ENCODE measurements around the gene GNL2. TPM values are rescaled to one million over a fixed set of nuclear protein-coding genes. Genes with fewer than 3 reads are reported as not detected.
"Not testable (repeated sequence)": the region's sequence is repeated elsewhere in the genome, so short reads cannot be mapped to it uniquely, and the experiment has no call there.

GNL2 gene
- polyA plus RNA-seq, 4 donors = 55.5 to 85.3 (median 68.5) TPM

- no peak for DNase-seq (ENCODE audit: low read depth in 4 of 4, low spot score in 3 of 4)
Observed at GRCh38 chr1:37609994-37610393, 14.3 kb upstream of the GNL2 start.

GRCh38 chr1:37609002-37609401 is 13.3 kb upstream of the GNL2 start:
- DNase-seq (ENCODE audit: low read depth in 4 of 4, low spot score in 3 of 4) = no peak

GRCh38 chr1:37606481-37607263 is 10.9 kb upstream of the GNL2 start:
- DNase-seq (ENCODE audit: low read depth in 4 of 4, low spot score in 3 of 4) = no peak

GRCh38 chr1:37605806-37606474 is 10.2 kb upstream of the GNL2 start:
- DNase-seq (ENCODE audit: low read depth in 4 of 4, low spot score in 3 of 4) = no peak

- DNase-seq (ENCODE audit: low read depth in 4 of 4, low spot score in 3 of 4) = no peak
Observed at GRCh38 chr1:37605061-37605650, 9.4 kb upstream of the GNL2 start.

DNA sequence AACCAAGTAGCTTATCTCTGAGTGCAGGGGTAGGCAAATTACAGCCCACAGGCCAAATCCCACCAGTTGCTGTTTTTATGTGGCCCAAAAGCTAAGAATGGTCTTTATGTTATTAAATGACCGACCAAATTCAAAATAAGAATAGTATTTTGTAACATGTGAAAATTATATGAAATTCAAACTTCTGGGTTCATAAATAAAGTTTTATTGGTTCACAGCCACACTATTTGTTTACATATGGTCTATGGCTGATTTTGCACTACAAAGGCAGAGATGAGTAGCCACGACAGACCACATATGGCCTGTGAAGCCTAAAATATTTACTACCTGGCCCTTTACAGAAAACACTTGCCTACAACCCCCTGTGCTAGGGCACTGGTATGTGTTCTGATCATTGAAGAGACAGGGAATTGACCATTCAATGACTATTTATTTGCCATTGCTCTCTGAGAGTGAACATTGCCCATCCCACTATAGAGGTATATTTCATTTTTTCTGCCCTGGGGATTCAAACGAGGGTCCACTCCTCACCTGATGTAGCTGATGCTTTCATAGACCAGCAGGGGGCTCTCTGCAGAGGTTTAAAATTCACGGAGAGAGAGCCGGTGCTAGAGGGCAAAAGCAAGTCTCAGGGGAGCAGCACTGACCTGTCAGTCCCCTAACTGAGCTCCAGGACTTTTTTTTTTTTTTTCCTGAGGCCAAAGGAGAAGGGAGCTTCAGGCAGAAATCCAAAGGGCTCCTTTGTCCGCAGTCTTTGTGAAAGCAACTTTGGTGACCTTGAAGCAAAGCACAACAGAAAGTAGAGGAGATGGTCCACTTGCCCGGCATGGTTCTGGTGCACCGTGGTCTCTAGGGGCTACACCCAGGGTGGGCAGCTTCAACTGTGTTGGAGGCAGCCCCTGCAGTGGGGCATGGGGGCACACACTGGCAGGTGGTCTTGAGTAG is 7.3 kb upstream of the GNL2 start:
- DNase-seq (ENCODE audit: low read depth in 4 of 4, low spot score in 3 of 4) = no peak

GRCh38 chr1:37601441-37601840 is 5.7 kb upstream of the GNL2 start:
- DNase-seq (ENCODE audit: low read depth in 4 of 4, low spot score in 3 of 4) = no peak

- no peak for DNase-seq (ENCODE audit: low read depth in 4 of 4, low spot score in 3 of 4)
Observed at GRCh38 chr1:37599940-37600339, 4.2 kb upstream of the GNL2 start.

- DNase-seq (ENCODE audit: low read depth in 4 of 4, low spot score in 3 of 4) = no peak
Observed at GRCh38 chr1:37596182-37596667, 488 bp upstream of the GNL2 start.

DNA sequence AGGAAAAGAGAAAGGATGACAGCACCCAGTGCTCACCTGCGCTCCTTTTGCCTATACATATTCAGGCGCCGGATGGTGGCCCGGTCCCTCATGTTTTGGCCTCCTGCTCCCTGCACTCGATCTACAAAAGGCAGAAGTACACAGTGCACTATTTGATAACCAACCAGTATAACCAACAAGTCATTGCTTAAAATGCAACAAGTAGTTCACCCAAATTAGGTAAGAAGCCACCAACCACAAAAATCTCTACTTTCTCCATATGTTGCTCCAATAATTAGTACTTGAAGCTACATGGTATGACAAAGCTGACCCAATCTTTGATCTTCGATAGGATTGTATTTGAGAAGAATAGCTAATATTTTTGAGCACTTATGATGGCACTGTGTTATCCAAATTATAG is 2.0 kb downstream of the GNL2 start:
- DNase-seq (ENCODE audit: low read depth in 4 of 4, low spot score in 3 of 4) = no peak

- no peak for DNase-seq (ENCODE audit: low read depth in 4 of 4, low spot score in 3 of 4)
Observed at GRCh38 chr1:37588939-37589338, 6.8 kb downstream of the GNL2 start.

DNA sequence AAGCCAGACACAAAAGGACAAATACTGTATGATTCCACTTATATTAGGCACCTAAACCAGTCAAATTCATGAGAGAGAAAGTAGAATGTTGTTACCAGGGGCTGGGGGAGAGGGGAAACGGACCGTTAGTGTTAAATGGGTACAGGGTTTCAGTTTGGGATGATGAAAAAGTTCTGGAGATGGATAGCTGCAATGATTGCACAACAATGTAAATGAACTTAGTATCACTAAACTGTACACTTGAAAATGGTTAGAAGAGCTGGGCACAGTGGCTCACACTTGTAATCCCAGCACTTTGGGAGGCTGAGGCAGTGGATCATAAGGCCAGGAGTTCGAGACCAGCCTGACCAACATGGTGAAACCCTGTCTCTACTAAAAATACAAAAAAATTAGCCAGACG is 11.2 kb downstream of the GNL2 start:
- not testable (repeated sequence) for DNase-seq (ENCODE audit: low read depth in 4 of 4, low spot score in 3 of 4)

- DNase-seq (ENCODE audit: low read depth in 4 of 4, low spot score in 3 of 4) = no peak
Observed at GRCh38 chr1:37575692-37576091, 20.0 kb downstream of the GNL2 start.

GRCh38 chr1:37574834-37575480 is 20.8 kb downstream of the GNL2 start:
- no peak for DNase-seq (ENCODE audit: low read depth in 4 of 4, low spot score in 3 of 4)

DNA sequence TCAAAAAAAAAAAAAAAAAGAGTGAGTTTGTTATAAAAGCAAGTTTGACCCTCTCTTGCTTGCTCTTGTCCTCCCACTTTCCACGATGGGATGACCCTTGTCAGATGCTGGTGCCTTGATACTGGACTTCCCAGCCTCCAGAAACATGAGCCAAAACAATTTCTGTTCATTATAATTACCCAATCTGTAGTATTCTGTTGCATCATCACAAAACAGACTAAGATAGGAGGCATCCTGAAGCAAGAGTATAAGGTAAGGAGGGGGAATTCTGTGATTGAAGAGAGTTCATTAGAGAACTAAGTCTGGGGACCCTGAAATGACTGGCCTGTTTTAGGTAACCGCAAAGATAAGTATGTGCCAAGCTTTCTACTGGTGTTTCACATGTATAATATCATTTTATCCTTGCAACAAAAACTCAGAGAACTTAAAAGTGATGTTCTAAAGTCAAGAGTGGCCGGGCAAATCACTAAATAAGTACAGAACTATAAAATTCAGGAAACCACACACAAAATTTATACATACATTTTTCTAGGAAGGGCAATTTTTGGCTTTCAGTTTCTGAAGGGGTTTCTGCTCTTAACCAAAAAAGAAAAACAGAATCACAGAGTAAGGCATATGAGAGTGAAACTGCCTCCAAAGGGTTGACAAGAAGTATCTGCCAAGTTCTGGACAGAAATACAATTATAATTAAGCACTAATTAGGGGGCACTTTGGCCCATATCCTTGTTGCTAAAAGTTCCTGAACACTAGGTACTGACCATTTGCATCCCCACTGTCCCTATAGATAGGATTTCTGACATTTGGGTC is 25.0 kb downstream of the GNL2 start:
- no peak for DNase-seq (ENCODE audit: low read depth in 4 of 4, low spot score in 3 of 4)

DNA sequence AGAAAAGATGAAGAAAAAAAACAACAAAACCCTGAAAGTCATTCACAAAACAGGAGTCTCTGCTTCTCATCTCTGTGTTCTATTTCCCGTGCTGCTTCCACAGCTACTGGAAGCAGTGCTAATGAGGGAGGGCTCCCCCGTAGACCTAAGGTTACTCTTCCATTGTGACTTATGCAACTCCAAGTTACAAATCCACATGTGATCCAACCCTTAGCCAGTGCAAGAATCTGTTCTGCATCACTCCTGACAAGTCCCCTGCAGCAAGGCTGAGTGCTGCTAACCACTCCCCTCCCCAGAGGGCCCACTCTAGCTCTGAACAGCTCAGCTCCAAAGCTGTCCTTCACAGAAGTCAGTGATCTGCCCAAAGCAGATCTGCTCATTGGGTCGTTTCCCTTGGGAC is 28.7 kb downstream of the GNL2 start:
- DNase-seq (ENCODE audit: low read depth in 4 of 4, low spot score in 3 of 4) = no peak

GRCh38 chr1:37564892-37565291 is 30.8 kb downstream of the GNL2 start:
- no peak for DNase-seq (ENCODE audit: low read depth in 4 of 4, low spot score in 3 of 4)

DNA sequence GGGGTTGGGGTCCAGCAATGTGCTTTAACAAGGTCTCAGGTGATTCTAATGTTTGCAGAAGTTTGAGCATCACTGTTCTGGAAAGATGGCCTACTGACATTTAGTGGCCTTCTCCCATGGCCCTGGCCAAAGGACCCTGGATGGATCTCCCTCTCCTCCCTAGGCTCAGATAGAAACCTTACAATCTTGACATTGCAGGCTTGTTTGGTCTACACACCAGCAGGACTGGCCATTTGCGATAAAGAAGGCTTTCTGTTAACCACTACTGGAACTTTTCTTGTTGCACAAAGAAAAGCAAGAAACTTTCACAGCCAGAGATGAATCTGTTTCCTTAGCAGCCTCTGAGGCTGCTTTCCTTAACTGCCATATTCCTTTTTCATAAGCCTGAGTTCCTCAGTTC is 32.8 kb downstream of the GNL2 start:
- no peak for DNase-seq (ENCODE audit: low read depth in 4 of 4, low spot score in 3 of 4)
